Bronchial epithelial cell (primary cell): ENCODE measurements around the gene GNB5. TPM values are rescaled to one million over a fixed set of nuclear protein-coding genes. Genes with fewer than 3 reads are reported as not detected.

Experiments
- DNase-seq: peaks from one replicate; pipeline ENCODE4 v3.0.0-alpha.2; 2010; ENCODE audit warnings: low read depth
- FAIRE-seq: peaks from 2 replicates; lab custom pipeline; 2011; peaks lifted over from hg19 to GRCh38; lab: Jason Lieb, UNC
- H3K27me3 ChIP-seq: 2 replicates; pipeline ENCODE4 v1.5.1; 2011; ENCODE audit warnings: low read length; ENCODE audit not compliant: control insufficient read depth, insufficient read depth
- H3K36me3 ChIP-seq: 2 replicates; pipeline ENCODE4 v1.5.1; 2011; ENCODE audit warnings: low read length; ENCODE audit not compliant: control insufficient read depth, insufficient read depth
- H3K4me3 ChIP-seq: 2 replicates; pipeline ENCODE4 v1.5.1; 2011; ENCODE audit warnings: mild to moderate bottlenecking, low read depth, low read length, control low read depth
- CTCF ChIP-seq: IDR thresholded peaks from 2 replicates; pipeline ENCODE4 v1.5.1; 2011; ENCODE audit warnings: mild to moderate bottlenecking, moderate library complexity, low read length, control low read depth, inconsistent platforms; ENCODE audit not compliant: insufficient read depth, severe bottlenecking
- total RNA-seq: library from RNA; depleted of rRNA; stranded (reverse); fragments of >200 nt; gene quantifications from 2 replicates; pipeline ENCODE4 v1.2.1, GENCODE V29; 2014

Gene GNB5
- total RNA-seq, 1 donor from 2014 or later, result 46.1 TPM

- H3K36me3 ChIP-seq, result peaks cover 13% of the 10 kb centered on the region
- FAIRE-seq (no peak), DNase-seq (no peak)
- TF ChIP-seq CTCF, result no peak
- no peaks in the 10 kb centered on the region for H3K27me3 ChIP-seq
- H3K4me3 ChIP-seq, result no peak overlapping the region
Measured at GRCh38 chr15:52204657-52205056, 13.5 kb upstream of the GNB5 start.

GRCh38 chr15:52200831-52201365 lies 9.7 kb upstream of the GNB5 start:
- DNase-seq (no peak), FAIRE-seq (no peak)
- no peak overlapping the region for H3K4me3 ChIP-seq
- no peak for TF ChIP-seq CTCF
- peaks cover 13% of the 10 kb centered on the region for H3K36me3 ChIP-seq
- H3K27me3 ChIP-seq, result no peaks in the 10 kb centered on the region

GRCh38 chr15:52199271-52199670 lies 8.1 kb upstream of the GNB5 start:
- DNase-seq (no peak), FAIRE-seq (no peak)
- peaks cover 8% of the 10 kb centered on the region for H3K36me3 ChIP-seq
- H3K27me3 ChIP-seq, result no peaks in the 10 kb centered on the region
- TF ChIP-seq CTCF, result no peak
- no peak overlapping the region for H3K4me3 ChIP-seq

GRCh38 chr15:52196891-52197290 lies 5.7 kb upstream of the GNB5 start:
- Histone ChIP-seq H3K27me3 (no peaks in the 10 kb centered on the region), H3K36me3 (peaks cover 7% of the 10 kb centered on the region), H3K4me3 (no peak overlapping the region)
- FAIRE-seq (no peak), DNase-seq (peak; percentile 48)
- TF ChIP-seq CTCF, result no peak

- DNase-seq, result no peak
- FAIRE-seq, result no peak
Measured at GRCh38 chr15:52193791-52194190, 2.6 kb upstream of the GNB5 start.

More at GRCh38 chr15:52193791-52194190, 2.6 kb upstream of the GNB5 start:
- H3K4me3 ChIP-seq, result no peak overlapping the region
- peaks cover 7% of the 10 kb centered on the region for H3K36me3 ChIP-seq
- H3K27me3 ChIP-seq, result no peaks in the 10 kb centered on the region
- TF ChIP-seq CTCF, result no peak
